Mesenchymal stem cell (in vitro differentiated cells and primary cell): Measurements from ENCODE around the gene ADISSP.

ENCODE experiments used
- DNase-seq: peaks from one replicate; pipeline ENCODE4 v3.0.0-alpha.2; 2013
- H2AFZ ChIP-seq: one replicate; pipeline ENCODE4 v1.6.1; 2013; ENCODE audit warnings: low read depth, mild to moderate bottlenecking, control low read depth, inconsistent platforms, low read length, moderate library complexity
- H2AK5ac ChIP-seq: 2 replicates; pipeline ENCODE4 v1.6.1; 2013; ENCODE audit warnings: low read length, moderate library complexity, mild to moderate bottlenecking, inconsistent platforms; ENCODE audit not compliant: severe bottlenecking
- H2BK120ac ChIP-seq: one replicate; pipeline ENCODE4 v1.6.1; 2013; ENCODE audit warnings: low read depth, mild to moderate bottlenecking, inconsistent platforms, low read length, moderate library complexity
- H2BK12ac ChIP-seq, 2 experiments: one replicate each; pipeline ENCODE4 v1.6.1; 2013; ENCODE audit warnings: inconsistent platforms in 2 of 2, low read length in 2 of 2, mild to moderate bottlenecking in 2 of 2, moderate library complexity in 2 of 2, control low read depth in 1 of 2
- H2BK15ac ChIP-seq: one replicate; pipeline ENCODE4 v1.6.1; 2013; ENCODE audit warnings: mild to moderate bottlenecking, low read depth, inconsistent platforms; ENCODE audit not compliant: poor library complexity, severe bottlenecking
- H2BK5ac ChIP-seq: 2 replicates; pipeline ENCODE4 v1.6.1; 2013; ENCODE audit warnings: low read depth, mild to moderate bottlenecking, low read length, control low read depth, inconsistent platforms; ENCODE audit not compliant: poor library complexity, severe bottlenecking
- H3K14ac ChIP-seq, 2 experiments: one replicate each; pipeline ENCODE4 v1.6.1; 2013; ENCODE audit warnings: inconsistent platforms in 2 of 2, low read length in 2 of 2, control low read depth in 1 of 2, mild to moderate bottlenecking in 1 of 2, moderate library complexity in 1 of 2
- H3K18ac ChIP-seq, 2 experiments: one replicate each; pipeline ENCODE4 v1.6.1; 2013; ENCODE audit warnings: inconsistent platforms in 2 of 2, low read length in 2 of 2, control low read depth in 1 of 2, low read depth in 1 of 2, mild to moderate bottlenecking in 1 of 2
- H3K23ac ChIP-seq, 2 experiments: one replicate each; pipeline ENCODE4 v1.6.1; 2013; ENCODE audit warnings: inconsistent platforms in 2 of 2, low read length in 2 of 2, mild to moderate bottlenecking in 2 of 2, moderate library complexity in 2 of 2, control low read depth in 1 of 2
- H3K27ac ChIP-seq: 2 replicates; pipeline ENCODE4 v1.5.1; 2013; ENCODE audit warnings: mild to moderate bottlenecking, moderate library complexity, low read length, control low read depth, inconsistent platforms; ENCODE audit not compliant: poor library complexity, severe bottlenecking
- H3K27me3 ChIP-seq, 2 experiments: 2 replicates each; pipeline versions ENCODE4 v1.6.1 to v1.7.0; 2013; ENCODE audit warnings: low read length in 2 of 2, mild to moderate bottlenecking in 2 of 2, moderate library complexity in 2 of 2, control low read depth in 1 of 2, inconsistent platforms in 1 of 2; ENCODE audit not compliant: control insufficient read depth in 1 of 2, insufficient read depth in 1 of 2
- H3K36me3 ChIP-seq, 2 experiments: 2 replicates each; pipeline versions ENCODE4 v1.6.1 to v1.7.0; 2013; ENCODE audit warnings: low read length in 2 of 2, control low read depth in 1 of 2, inconsistent platforms in 1 of 2, low read depth in 1 of 2, mild to moderate bottlenecking in 1 of 2; ENCODE audit not compliant: insufficient read depth in 2 of 2, control insufficient read depth in 1 of 2
- H3K4ac ChIP-seq, 2 experiments: one replicate each; pipeline ENCODE4 v1.6.1; 2013; ENCODE audit warnings: inconsistent platforms in 2 of 2, low read length in 2 of 2, mild to moderate bottlenecking in 2 of 2, moderate library complexity in 2 of 2, control low read depth in 1 of 2, low read depth in 1 of 2
- H3K4me1 ChIP-seq: 2 replicates; pipeline ENCODE4 v1.6.1; 2013; ENCODE audit warnings: low read depth, low read length, control low read depth; ENCODE audit not compliant: control insufficient read depth, insufficient read depth
- H3K4me2 ChIP-seq: 2 replicates; pipeline ENCODE4 v1.6.1; 2013; ENCODE audit warnings: low read length, mild to moderate bottlenecking, inconsistent platforms; ENCODE audit not compliant: poor library complexity, severe bottlenecking
- H3K4me3 ChIP-seq, 2 experiments: 2 replicates each; pipeline versions ENCODE4 v1.5.1 to v1.7.0; 2013; ENCODE audit warnings: low read length in 2 of 2, mild to moderate bottlenecking in 2 of 2, control low read depth in 1 of 2, low read depth in 1 of 2; ENCODE audit not compliant: insufficient read depth in 1 of 2
- H3K79me1 ChIP-seq: replicated peaks from 2 replicates; pipeline ENCODE4 v1.6.1; 2013; ENCODE audit warnings: mild to moderate bottlenecking, control low read depth, low read length, inconsistent platforms; ENCODE audit not compliant: poor library complexity, severe bottlenecking
- H3K9ac ChIP-seq: 2 replicates; pipeline ENCODE4 v1.7.0; 2013; ENCODE audit warnings: mild to moderate bottlenecking, low read length, moderate library complexity
- H3K9me3 ChIP-seq: 2 replicates; pipeline ENCODE4 v1.7.0; 2013; ENCODE audit warnings: mild to moderate bottlenecking, low read length; ENCODE audit not compliant: control insufficient read depth
- H4K8ac ChIP-seq: one replicate; pipeline ENCODE4 v1.6.1; 2013; ENCODE audit warnings: inconsistent platforms, mild to moderate bottlenecking, low read length, moderate library complexity
- H4K91ac ChIP-seq: one replicate; pipeline ENCODE4 v1.6.1; 2013; ENCODE audit warnings: mild to moderate bottlenecking, low read length, inconsistent platforms
- WGBS: methylation state at CpG from one replicate; pipeline ENCODE4 v1.1.7; 2013; ENCODE audit warnings: mixed read lengths; 5-methylcytosine and 5-hydroxymethylcytosine counted together

ADISSP gene

GRCh38 chr20:3786126-3786484 lies 18.6 kb upstream of the ADISSP start:
- peak overlapping the region in 1 of 2 experiments; percentile 86 for H3K4ac ChIP-seq
- peak overlapping the region; percentile 44 for H2AK5ac ChIP-seq
- H4K8ac ChIP-seq: no peak overlapping the region
- 4% methylated on average over 30 of the region's 35 CpGs for WGBS
- H3K79me1 ChIP-seq: peaks cover 18% of the 10 kb centered on the region
- H4K91ac ChIP-seq: no peak overlapping the region
- H2BK12ac ChIP-seq: peak overlapping the region in 1 of 2 experiments; percentile 61
- peaks cover 23 to 29% of the 10 kb centered on the region in 2 experiments for H3K36me3 ChIP-seq
- no peak overlapping the region for H2BK5ac ChIP-seq
- peak; percentile 69 for DNase-seq
- peaks cover 32% of the 10 kb centered on the region for H3K4me1 ChIP-seq
- H3K27me3 ChIP-seq: no peaks in the 10 kb centered on the region
- peak overlapping the region; percentile 94 for H2BK120ac ChIP-seq
- H3K9ac ChIP-seq: peak overlapping the region; percentile 87
- no peaks in the 10 kb centered on the region for H3K9me3 ChIP-seq
- peak overlapping the region; percentile 56 to 88 for H3K4me3 ChIP-seq
- peak overlapping the region; percentile 10 to 93 for H3K18ac ChIP-seq
- no peak overlapping the region for H2BK15ac ChIP-seq
- no peak overlapping the region for H3K27ac ChIP-seq
- H2AFZ ChIP-seq: peak overlapping the region; percentile 77
- peak overlapping the region in 1 of 2 experiments; percentile 61 for H3K23ac ChIP-seq
- H3K14ac ChIP-seq: peak overlapping the region in 1 of 2 experiments; percentile 85
- peak overlapping the region; percentile 81 for H3K4me2 ChIP-seq

- WGBS: 69% methylated on average over 79 of the region's 79 CpGs
- Histone ChIP-seq H3K23ac (peak overlapping the region in 1 of 2 experiments; percentile 61), H3K79me1 (peaks cover 18% of the 10 kb centered on the region)
Measured at GRCh38 chr20:3785240-3786125, 17.9 kb upstream of the ADISSP start.

GRCh38 chr20:3784863-3785239 lies 17.3 kb upstream of the ADISSP start:
- peaks cover 23 to 29% of the 10 kb centered on the region in 2 experiments for H3K36me3 ChIP-seq
- H3K4ac ChIP-seq: no peak overlapping the region
- H3K9me3 ChIP-seq: no peaks in the 10 kb centered on the region
- H3K79me1 ChIP-seq: peaks cover 18% of the 10 kb centered on the region
- H2AK5ac ChIP-seq: no peak overlapping the region
- no peak overlapping the region for H3K27ac ChIP-seq
- H3K4me1 ChIP-seq: peaks cover 34% of the 10 kb centered on the region
- no peak overlapping the region for H2AFZ ChIP-seq
- no peak overlapping the region for H3K4me2 ChIP-seq
- peak overlapping the region; percentile 87 for H3K9ac ChIP-seq
- H3K23ac ChIP-seq: no peak overlapping the region
- no peak overlapping the region for H2BK120ac ChIP-seq
- H3K4me3 ChIP-seq: peak overlapping the region in 1 of 2 experiments; percentile 88
- no peak overlapping the region for H3K18ac ChIP-seq
- H3K14ac ChIP-seq: no peak overlapping the region
- DNase-seq: no peak
- no peak overlapping the region for H4K8ac ChIP-seq
- no peak overlapping the region for H2BK15ac ChIP-seq
- no peaks in the 10 kb centered on the region for H3K27me3 ChIP-seq
- 96% methylated on average over 6 of the region's 6 CpGs for WGBS
- no peak overlapping the region for H4K91ac ChIP-seq
- no peak overlapping the region for H2BK5ac ChIP-seq
- no peak overlapping the region for H2BK12ac ChIP-seq

More at GRCh38 chr20:3785240-3786125, 17.9 kb upstream of the ADISSP start:
- DNase-seq: peak; percentile 9
- Histone ChIP-seq H2BK12ac (peak overlapping the region in 1 of 2 experiments; percentile 61), H3K27me3 (no peaks in the 10 kb centered on the region), H2AFZ (peak overlapping the region; percentile 77), H3K4me3 (peak overlapping the region; percentile 56 to 88), H3K9me3 (no peaks in the 10 kb centered on the region), H3K4me1 (peaks cover 34% of the 10 kb centered on the region), H2BK5ac (no peak overlapping the region), H2BK120ac (no peak overlapping the region), H3K18ac (peak overlapping the region; percentile 10 to 93), H3K9ac (peak overlapping the region; percentile 87), H3K27ac (no peak overlapping the region), H3K14ac (peak overlapping the region in 1 of 2 experiments; percentile 86), H3K36me3 (peaks cover 23 to 29% of the 10 kb centered on the region in 2 experiments), H3K4me2 (peak overlapping the region; percentile 81), H2AK5ac (no peak overlapping the region), H4K8ac (no peak overlapping the region), H2BK15ac (no peak overlapping the region), H4K91ac (peak overlapping the region; percentile 18), H3K4ac (peak overlapping the region; percentile 41 to 86)

DNA sequence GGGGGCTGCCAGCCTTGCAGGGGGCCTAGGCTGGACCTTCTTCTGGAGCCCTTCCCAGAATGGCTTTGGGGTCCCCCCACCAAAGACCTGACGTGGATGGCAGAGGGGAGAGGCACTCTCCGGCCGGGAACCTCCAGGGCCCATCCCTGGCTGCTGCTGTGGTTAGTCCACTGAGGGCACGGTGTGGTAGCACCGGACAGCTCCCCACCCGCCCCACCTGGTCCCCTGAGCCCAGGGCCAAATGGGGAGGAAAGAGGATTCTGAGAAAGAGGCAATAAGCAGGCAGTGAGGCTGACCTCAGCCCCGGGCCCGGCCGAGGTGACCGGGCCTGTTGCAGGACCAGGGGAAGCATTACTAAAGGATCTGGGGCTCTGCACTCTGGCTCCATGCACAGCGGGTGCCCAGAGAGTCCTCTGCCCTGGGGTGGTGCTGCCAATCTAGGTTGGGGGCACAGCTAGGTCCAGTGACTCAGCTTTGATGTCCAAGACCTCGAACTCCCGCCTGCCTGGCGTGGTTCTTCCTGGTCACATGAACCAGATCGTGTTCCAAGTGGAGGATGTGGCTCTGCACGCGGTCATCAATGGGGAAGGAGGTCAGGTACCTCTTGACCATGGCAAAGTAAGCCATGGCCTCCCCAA lies 16.8 kb upstream of the ADISSP start:
- Histone ChIP-seq H3K9me3 (no peaks in the 10 kb centered on the region), H3K14ac (no peak overlapping the region), H2AFZ (no peak overlapping the region), H3K23ac (no peak overlapping the region), H3K18ac (no peak overlapping the region), H3K9ac (peak overlapping the region; percentile 87), H3K79me1 (peaks cover 18% of the 10 kb centered on the region), H3K27me3 (peaks cover 0 to under 1% of the 10 kb centered on the region in 2 experiments), H3K27ac (no peak overlapping the region), H3K4me3 (peak overlapping the region in 1 of 2 experiments; percentile 88), H3K4me1 (peaks cover 34% of the 10 kb centered on the region), H3K4ac (no peak overlapping the region), H2BK5ac (no peak overlapping the region), H2BK120ac (no peak overlapping the region), H2BK12ac (no peak overlapping the region), H4K91ac (no peak overlapping the region), H2AK5ac (no peak overlapping the region), H2BK15ac (no peak overlapping the region), H4K8ac (no peak overlapping the region), H3K36me3 (peaks cover 23 to 29% of the 10 kb centered on the region in 2 experiments), H3K4me2 (no peak overlapping the region)
- 96% methylated on average over 17 of the region's 17 CpGs for WGBS
- no peak for DNase-seq
